HG03025 (cell line): ENCODE measurements around the gene MELK.
"Not testable (repeated sequence)": the region's sequence is repeated elsewhere in the genome, so short reads cannot be mapped to it uniquely, and the experiment has no call there.

Source experiments
- ATAC-seq: cut with Tn5 transposase; IDR thresholded peaks from one replicate; pipeline ENCODE4 v1.9.1; 2021; ENCODE audit warnings: mild to moderate bottlenecking, moderate library complexity; ENCODE audit not compliant: unreplicated experiment, low FRiP score

MELK gene

DNA sequence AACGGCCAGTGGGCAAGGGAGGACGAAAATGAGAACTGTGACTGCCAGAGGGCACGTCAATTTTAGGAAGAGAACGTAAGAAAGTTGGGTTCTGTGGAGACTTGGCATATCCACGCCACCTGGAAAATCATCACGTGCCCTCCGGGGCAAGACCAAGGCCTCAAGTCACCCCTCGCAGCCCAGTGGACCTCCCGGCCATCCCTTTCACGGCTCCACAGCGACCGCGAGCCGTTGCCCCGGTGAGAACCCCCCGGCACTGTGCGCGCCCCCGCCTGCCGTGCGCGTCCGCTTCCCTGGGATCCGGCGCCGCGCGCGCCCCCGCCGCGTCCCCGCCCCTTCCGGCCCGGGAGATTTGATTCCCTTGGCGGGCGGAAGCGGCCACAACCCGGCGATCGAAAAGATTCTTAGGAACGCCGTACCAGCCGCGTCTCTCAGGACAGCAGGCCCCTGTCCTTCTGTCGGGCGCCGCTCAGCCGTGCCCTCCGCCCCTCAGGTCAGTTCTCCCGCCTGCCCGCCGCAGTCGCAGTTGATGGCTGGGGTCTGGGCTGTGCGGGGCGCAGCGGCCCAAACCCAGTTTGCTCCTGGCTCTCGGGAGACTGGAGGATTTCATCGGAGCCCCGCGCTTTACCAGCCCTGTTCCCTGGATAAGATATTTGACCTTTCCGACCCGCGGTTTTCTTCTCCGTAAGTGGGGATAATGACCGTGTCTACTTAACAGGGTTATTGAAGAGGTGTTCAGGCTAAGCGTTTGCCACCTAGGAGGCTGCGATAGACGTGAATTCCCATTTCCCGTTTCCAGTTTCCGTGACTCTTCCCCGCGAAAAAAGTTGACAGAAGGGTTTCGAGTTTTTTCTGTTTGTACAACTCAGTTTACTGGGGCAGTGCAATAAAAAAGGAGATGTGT is at the start of gene MELK:
TSS of gene MELK (plus strand) at position 381 of the 904 bp plus-strand sequence. CDS start 8,787 bp downstream, outside the sequence.
- no peak for ATAC-seq

DNA sequence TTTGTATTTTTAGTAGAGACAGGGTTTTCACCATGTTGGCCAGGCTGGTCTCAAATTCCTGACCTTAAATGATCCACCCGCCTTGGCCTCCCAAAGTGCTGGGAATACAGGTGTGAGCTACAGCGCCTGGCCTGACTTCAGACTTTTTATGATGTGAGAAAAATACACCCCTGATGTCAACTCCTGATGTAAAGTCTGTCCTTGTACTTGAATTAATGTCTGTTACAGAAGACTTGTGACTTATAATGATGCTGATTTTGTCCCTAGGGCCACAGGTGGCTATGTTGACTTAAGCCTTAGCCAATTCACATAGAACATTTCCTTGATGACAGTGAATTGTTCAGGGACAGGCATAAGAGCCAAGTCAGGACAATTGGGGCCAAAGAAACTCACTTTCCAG is 42.5 kb upstream of the MELK start:
- ATAC-seq, result no peak

DNA sequence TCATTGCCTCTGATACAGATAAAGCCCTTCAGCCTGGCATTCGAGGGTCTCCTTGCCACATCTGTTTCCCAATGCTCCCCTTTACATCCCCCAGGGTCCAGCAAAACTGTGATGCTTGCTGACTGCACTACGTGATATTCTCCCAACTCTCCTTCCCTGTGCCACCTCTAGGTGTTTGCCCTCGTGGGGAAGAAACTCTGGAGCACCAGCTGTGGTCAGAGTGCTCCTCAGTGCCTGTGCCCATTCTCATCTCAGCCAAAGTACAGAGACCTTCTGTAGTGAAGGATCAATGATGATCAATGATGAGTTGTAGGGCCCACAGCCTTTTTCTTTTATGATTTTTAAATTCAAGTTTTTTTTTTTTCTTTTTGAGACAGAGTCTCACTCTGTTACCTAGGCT is 40.3 kb upstream of the MELK start:
- ATAC-seq, result no peak

DNA sequence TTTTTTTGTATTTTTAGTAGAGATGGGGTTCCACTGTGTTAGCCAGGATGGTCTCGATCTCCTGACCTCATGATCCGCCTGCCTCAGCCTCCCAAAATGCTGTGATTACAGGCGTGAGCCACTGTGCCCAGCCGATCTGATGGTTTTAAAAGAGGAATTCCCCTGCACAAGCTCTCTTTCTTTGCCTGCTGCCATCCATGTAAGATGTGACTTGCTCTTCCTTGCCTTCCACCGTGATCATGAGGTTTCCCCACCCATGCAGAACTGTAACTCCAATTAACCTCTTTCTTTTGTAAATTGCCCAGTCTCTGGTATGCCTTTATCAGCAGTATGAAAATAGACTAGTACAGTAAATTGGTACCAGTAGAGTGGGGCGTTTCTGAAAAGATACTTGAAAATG is 39.0 kb upstream of the MELK start:
- ATAC-seq, result not testable (repeated sequence)

DNA sequence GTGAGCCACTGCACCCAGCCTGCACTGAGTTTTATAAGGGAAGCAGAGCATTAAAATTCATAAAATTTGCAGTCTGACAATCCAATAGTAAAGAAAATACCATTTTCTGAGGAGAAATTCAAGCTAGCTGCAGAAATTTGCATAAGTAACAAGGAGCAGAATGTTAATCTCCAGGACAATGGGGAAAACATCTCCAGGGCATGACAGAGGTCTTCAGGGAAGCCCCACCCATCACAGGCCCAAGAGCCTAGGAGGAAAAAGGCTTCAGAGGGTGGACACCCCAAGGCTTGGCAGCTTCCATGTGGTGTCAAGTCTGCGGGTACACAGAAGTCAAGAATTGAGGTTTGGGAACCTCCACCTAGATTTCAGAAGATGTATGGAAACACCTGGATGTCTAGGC is 37.6 kb upstream of the MELK start:
- no peak for ATAC-seq

DNA sequence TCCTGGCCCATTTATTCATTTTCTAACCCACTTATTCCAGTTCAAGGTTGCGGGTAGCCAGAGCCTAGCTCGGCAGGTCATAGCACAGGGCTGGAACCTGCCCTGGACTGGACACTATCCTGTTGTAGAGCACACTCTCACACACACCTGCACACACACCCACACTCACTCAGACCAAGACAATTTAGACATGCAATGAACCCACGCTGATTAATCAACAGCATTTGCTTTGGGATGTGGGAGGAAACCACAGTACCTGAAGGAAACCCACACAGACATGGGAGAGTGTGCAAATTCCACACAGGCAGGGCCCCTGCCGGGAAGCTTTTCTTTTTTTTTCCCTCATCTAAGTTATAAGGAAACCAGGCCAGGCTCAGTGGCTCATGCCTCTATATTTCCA is 34.8 kb upstream of the MELK start:
- no peak for ATAC-seq

DNA sequence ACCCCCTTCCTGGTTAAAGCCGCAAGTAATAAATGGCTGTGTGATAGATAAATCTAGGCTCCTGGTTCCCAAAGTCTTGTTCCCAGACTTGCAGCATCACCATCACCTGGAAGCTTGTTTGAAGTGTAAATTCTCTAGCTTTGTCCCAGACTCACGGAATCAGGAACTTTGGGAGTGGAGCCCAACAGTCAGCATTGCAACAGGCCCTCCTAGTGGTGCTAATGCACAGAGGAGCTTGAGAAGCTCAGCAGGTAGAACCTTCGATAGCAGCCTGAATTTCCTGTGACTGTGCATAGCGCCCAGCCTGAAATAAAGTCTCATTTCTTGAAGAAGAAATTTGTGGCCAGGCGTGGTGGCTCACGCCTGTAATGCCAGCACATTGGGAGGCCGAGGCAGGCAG is 30.3 kb upstream of the MELK start:
- ATAC-seq, result no peak

DNA sequence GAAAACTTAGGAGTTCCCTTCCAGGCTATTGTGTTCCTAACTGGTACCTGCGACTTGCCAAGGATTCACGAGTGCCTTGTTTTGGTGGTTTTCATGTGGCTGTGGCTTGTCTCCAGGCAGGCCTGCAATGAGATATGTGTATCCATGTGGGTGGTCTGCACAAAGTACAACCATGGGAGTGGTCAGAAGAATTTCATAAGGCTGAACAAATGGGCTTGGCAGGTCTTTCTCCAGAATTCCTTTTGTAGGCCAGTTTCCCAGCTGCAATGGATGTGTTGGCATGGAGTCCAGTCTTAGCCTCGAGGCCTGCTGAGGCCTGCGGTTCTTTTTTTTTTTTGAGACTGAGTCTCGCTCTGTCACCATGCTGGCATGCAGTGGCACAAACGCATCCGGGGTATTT is 28.8 kb upstream of the MELK start:
- no peak for ATAC-seq

DNA sequence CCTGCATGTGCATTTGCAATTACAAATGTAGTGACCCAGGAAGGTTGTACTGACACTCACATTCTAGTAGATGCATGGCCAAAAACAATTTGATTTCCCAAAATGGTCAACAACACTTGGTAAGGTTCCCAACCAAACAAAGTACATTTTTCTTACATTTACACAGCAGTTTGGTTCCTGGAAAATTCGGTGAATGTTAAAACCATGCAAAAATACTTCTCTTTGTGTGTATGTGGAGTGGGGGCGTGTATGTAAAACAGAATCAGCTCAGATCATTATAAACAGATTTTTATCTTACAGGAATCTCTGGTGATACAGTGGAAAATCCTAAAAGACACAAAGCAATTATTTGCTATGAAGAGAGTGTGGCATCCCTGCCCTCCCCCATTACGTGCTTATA is 25.1 kb upstream of the MELK start:
- no peak for ATAC-seq

DNA sequence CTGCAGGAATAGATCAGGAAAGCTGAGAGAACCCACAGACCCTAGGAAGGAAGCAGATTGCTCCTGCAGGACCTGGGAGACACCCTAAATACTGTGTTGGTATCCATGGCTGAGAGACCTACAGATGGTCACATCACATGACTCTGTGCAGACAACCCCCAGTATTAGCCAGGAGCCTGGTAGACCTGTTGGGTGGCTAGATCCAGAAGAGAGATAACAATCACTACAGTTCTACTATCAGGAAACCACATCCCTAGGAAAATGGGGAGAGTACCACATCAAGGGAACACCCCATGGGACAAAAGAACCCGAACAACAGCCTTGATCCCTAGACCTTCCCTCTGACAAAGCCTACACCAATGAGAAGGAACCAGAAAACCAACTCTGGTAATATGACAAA is 24.2 kb upstream of the MELK start:
- no peak for ATAC-seq

DNA sequence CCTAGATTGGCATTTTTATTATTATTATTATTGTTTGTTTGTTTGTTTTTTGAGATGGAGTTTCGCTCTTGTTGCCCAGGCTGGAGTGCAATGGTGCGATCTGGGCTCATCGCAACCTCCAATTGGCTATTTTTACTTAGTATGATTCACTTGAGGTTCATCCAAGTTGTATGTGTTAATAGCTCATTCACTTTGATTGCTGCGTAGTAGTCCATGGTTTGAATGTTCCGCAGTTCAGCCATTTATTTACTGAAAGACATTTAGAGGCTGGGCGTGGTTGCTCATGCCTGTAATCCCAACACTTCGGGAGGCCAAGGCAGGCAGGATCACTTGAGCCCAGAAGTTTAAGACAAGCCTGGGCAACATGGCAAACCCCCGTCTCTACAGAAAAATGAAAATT is 22.6 kb upstream of the MELK start:
- no peak for ATAC-seq

DNA sequence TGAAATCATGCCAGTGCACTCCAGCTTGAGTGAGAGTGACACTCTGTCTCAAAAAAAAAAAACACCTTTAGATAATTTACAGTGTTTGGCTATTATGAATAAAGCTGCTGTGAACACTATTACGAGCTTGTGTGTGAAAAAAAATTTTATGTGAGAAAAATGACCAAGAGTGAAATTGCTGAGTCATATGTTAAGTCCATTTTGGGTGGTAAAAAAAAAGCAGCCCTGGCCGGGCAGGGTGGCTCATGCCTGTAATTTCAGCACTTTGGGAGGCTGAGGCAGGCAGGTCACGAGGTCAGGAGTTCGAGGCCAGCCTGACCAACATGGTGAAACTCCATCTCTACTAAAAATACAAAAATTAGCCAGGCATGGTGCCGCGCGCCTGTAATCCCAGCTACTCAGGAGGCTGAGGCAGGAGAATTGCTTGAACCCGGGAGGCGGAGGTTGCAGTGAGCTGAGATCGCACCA is 22.0 kb upstream of the MELK start:
- ATAC-seq, result not testable (repeated sequence)

DNA sequence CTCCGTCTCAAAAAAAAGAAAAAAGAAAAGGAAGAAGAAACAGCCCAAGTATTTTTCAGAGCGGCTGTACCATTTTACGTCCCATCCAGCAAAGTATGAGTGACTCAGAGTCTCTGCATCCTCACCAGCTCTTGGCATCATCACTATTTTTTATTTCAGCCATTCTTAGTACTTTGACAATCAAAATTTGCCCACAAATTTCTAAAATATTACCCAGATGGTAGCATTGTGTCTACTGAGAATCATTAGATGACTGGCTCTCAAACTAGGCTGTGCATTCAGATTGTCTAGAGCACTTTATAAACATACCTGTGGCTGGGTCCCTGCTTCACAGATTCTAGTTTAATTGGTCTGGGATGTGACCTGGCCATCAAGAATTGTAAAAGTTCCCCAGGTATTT is 21.6 kb upstream of the MELK start:
- ATAC-seq, result no peak

DNA sequence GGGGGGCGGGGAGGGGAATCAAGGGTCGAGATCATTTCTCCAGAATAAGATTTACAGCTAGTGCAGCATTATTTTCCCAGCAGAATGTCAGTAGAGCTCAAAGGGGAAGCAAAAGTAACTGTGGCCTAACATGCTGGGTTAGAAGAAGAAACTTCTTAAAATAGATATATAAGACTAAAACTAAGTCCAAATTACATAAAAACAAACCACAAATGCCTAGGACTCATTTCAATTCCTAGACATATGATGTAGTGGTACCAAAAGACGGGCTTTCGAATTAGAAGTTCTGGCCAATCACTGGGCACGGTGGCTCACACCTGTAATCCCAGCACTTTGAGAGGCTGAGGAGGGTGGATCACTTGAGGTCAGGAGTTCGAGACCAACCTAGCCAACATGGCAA is 20.8 kb upstream of the MELK start:
- ATAC-seq, result no peak

DNA sequence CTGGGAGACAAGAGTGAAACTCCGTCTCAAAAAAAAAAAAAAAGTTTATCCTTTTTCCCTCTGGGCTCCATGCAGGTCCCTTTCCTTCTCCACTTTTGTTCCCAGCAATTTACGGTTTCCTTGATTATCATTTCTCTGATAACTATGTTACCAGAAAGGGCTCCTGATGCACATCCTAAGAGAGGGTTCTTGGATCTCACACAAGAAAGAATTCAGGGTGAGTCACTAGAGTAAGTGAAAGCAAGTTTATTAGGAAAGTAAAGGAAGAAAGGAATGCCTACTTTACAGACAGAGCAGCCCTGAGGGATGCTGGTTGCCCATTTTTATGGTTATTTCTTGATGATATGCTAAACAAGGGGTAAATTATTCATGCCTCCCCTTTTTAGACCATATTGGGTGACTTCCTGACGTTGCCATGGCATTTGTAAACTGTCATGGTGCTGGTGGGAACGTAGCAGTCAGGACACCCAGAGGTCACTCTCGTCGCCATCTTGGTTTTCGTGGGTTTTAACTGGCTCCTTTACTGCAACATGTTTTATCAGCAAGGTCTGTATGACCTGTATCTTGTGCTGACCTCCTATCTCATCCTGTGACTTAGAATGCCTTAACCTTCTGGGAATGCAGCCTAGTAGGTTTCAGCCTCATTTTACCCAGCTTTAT is 13.5 kb upstream of the MELK start:
- ATAC-seq, result no peak

DNA sequence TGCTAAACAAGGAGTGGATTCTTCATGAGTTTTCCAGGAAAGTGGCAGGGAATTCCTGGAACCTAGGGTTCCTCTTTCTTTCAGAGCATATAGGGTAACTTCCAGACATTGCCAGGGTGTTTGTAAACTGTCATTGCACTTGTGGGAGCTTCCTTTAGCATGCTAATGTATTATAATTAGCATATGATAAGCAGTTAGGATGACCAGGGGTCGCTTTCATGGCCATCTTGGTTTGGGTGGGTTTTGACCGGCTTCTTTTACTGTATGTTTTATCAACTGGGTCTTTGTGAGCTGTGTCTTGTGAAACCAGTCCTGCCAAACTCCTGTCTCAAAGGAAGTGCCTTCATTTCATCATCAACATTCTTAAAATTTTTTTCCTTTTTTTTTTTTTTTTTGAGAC is 11.9 kb upstream of the MELK start:
- ATAC-seq, result no peak

DNA sequence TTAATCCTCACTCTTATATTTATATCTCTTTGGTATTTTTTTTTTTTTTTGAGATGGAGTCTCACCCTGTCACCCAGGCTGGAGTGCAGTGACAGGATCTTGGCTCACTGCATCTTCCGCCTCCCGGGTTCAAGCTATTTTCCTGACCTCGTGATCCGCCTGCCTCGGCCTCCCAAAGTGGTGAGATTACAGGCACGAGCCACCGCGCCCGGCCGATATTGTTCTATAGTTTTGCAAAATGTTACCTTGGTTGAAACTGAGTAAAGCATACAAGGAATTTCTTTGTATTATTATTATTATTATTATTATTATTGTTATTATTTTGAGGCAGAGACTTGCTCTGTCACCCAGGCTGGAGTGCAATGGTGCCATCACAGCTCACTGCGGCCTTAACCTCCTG is 9.9 kb upstream of the MELK start:
- ATAC-seq, result not testable (repeated sequence)

DNA sequence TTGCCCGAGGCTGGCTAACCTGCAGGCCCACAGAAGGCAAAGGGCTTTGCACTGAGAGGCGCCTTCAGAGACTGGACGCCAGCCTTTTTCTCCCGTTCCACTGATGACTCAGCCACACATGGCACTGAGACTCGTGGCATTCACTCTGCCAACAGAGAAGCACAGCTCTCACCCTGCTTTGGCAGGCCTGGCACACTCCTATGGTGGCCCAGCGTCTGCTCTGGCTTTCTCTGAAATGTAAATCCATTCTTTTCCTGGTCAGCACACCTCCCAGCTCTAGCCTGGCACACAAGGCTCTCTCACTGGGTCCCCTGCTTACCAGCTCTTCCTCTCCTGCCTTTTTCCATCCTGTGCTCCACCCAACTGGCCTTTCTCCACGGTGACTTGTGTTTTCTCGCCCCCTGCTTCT is 5.9 kb upstream of the MELK start:
- ATAC-seq, result no peak

DNA sequence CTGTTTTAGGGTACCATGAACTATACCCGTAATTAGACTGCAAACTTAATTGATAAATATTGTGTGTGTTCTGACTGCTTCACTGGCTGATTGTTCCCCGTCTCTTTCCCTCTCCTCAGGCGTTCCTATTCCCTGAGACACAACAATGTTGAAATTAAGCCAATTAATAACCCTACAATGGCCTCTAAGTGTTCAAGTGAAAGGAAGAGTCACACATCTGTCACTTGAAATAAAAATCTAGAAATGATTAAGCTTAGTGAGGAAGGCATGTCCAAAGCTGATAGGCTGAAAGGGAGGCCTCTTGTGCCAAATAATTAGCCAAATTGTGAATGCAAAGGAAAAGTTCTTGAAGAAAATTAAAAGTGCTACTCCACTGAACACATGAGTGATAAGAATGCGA is 4.0 kb upstream of the MELK start:
- not testable (repeated sequence) for ATAC-seq

DNA sequence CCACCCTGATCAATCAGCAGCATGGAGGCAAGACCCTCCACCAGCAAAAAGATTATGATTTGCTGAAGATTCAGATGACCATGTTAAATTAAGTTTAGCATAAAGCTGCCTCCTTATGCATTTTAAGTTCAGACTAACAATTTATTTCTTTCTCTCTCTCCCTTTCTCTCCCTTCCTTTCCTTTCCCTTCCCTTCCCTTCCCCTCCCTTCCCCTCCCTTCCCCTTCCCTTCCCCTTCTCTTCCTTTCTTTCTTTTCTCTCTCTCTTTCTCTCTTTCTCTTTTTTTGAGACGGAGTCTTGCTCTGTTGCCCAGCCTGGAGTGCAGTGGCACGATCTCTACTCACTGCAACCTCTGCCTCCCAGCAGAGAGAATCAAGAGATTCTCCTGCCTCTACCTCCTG is 1.4 kb upstream of the MELK start:
- ATAC-seq, result no peak

DNA sequence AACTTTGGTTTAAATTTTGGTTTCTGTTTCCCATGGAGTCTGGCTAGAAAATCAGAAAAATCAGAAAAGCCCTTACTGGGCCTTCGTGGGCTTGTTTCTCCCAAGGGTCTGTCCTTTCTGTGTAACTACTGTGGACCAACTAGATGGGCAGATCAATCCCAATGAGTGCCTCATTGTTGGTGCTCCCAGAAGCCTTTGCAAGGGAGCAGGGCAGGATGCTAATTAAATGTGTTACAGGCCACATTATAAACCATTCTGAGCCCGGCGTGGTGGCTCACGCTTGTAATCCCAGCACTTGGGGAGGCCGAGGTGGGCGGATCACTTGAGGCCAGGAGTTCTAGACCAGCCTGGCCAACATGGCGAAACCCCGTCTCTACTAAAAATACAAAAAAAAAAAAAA is 1.4 kb downstream of the MELK start:
- not testable (repeated sequence) for ATAC-seq

DNA sequence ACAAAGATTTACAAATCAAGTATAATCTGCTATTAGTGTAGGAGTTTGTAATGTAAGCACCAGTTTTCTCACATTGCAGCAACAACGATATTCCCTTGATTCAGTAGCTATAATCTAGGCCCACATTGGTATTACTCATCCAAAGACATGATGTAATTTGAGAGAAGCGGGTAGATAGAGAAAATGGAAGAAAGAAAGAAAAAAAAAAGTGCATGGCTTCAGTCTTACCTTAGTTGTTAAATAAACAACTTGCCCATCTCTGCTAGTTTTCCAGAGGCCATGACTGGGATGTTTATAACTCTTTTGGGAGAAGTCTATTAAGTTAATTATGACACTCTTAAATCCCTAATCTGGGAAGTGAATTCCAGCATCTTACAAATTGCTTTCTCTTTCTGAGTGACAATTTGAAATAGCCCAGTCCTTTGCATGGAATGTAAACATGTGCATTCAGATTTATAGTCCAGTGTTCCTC is 2.8 kb downstream of the MELK start:
- ATAC-seq, result no peak
